ENCODE data around the gene STIMATE. TPM values are rescaled to one million over a fixed set of nuclear protein-coding genes. Genes with fewer than 3 reads are reported as not detected.

Gene STIMATE
- total and polyA plus RNA-seq, 2 experiments from 2014 or later: 11.2 to 23.6 TPM

GRCh38 chr3:52791366-52791765 lies 106.0 kb downstream of the STIMATE start:
- peaks cover 21% of the 10 kb centered on the region for H3K27me3 Mint-ChIP-seq (ENCODE audit: insufficient read depth, low read depth, poor library complexity)
- H3K27ac Mint-ChIP-seq: no peak overlapping the region

More at GRCh38 chr3:52791366-52791765, 106.0 kb downstream of the STIMATE start:
- Histone ChIP-seq H3F3A (replicated peaks; ENCODE audit: low read depth) (no peaks in the 10 kb centered on the region), H4K20me1 (replicated peaks; ENCODE audit: insufficient read depth) (no peaks in the 10 kb centered on the region), H3K36me3 (ENCODE audit: insufficient read depth) (no peaks in the 10 kb centered on the region), H3K79me2 (replicated peaks; ENCODE audit: insufficient read depth) (no peaks in the 10 kb centered on the region), H3K9me2 (ENCODE audit: insufficient read depth) (no peaks in the 10 kb centered on the region), H2AFZ (no peak overlapping the region), H3K4me1 (ENCODE audit: insufficient read depth) (no peaks in the 10 kb centered on the region), H3K27me3 (ENCODE audit: insufficient read depth) (no peaks in the 10 kb centered on the region), H3K27ac (ENCODE audit: low read depth) (no peak overlapping the region), H3K4me2 (no peak overlapping the region), H3K4me3 (no peak overlapping the region)
- ATAC-seq (no peak), DNase-seq (ENCODE audit: low spot score) (no peak)
- H3K4me1 Mint-ChIP-seq: no peaks in the 10 kb centered on the region; the same call in 2 of the 3 replicates
- no peaks in the 10 kb centered on the region for H3K9me3 Mint-ChIP-seq
- H3K4me3 Mint-ChIP-seq: no peak overlapping the region
- no peaks in the 10 kb centered on the region; the same call in 2 of the 3 replicates for H3K36me3 Mint-ChIP-seq (ENCODE audit: low read depth)
- TF ChIP-seq EZH2phosphoT487 (IDR thresholded peaks at IDR 0.05; ENCODE audit: unreplicated experiment) (no peak), NANOG (IDR thresholded peaks at IDR 0.05; ENCODE audit: borderline replicate concordance) (no peak), ZNF114 (CRISPR knock-in tag; IDR thresholded peaks at IDR 0.05) (no peak), REST (IDR thresholded peaks at IDR 0.05; ENCODE audit: unreplicated experiment) (no peak), STAT1 (IDR thresholded peaks at IDR 0.05; ENCODE audit: unreplicated experiment) (no peak), EZH2 (IDR thresholded peaks at IDR 0.05; ENCODE audit: low read depth, unreplicated experiment) (no peak), CREB1 (CRISPR knock-in tag; IDR thresholded peaks at IDR 0.05; ENCODE audit: low read depth) (no peak), JUNB (IDR thresholded peaks at IDR 0.05; ENCODE audit: unreplicated experiment) (no peak), ZNF331 (CRISPR knock-in tag; IDR thresholded peaks at IDR 0.05; ENCODE audit: low read depth) (no peak), POLR2AphosphoS5 (IDR thresholded peaks at IDR 0.05; ENCODE audit: low read depth) (no peak)
- TF ChIP-seq, protein P1, sequence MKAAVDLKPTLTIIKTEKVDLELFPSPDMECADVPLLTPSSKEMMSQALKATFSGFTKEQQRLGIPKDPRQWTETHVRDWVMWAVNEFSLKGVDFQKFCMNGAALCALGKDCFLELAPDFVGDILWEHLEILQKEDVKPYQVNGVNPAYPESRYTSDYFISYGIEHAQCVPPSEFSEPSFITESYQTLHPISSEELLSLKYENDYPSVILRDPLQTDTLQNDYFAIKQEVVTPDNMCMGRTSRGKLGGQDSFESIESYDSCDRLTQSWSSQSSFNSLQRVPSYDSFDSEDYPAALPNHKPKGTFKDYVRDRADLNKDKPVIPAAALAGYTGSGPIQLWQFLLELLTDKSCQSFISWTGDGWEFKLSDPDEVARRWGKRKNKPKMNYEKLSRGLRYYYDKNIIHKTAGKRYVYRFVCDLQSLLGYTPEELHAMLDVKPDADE (IDR thresholded peaks at IDR 0.05): no peak
- TF ChIP-seq, protein P2, sequence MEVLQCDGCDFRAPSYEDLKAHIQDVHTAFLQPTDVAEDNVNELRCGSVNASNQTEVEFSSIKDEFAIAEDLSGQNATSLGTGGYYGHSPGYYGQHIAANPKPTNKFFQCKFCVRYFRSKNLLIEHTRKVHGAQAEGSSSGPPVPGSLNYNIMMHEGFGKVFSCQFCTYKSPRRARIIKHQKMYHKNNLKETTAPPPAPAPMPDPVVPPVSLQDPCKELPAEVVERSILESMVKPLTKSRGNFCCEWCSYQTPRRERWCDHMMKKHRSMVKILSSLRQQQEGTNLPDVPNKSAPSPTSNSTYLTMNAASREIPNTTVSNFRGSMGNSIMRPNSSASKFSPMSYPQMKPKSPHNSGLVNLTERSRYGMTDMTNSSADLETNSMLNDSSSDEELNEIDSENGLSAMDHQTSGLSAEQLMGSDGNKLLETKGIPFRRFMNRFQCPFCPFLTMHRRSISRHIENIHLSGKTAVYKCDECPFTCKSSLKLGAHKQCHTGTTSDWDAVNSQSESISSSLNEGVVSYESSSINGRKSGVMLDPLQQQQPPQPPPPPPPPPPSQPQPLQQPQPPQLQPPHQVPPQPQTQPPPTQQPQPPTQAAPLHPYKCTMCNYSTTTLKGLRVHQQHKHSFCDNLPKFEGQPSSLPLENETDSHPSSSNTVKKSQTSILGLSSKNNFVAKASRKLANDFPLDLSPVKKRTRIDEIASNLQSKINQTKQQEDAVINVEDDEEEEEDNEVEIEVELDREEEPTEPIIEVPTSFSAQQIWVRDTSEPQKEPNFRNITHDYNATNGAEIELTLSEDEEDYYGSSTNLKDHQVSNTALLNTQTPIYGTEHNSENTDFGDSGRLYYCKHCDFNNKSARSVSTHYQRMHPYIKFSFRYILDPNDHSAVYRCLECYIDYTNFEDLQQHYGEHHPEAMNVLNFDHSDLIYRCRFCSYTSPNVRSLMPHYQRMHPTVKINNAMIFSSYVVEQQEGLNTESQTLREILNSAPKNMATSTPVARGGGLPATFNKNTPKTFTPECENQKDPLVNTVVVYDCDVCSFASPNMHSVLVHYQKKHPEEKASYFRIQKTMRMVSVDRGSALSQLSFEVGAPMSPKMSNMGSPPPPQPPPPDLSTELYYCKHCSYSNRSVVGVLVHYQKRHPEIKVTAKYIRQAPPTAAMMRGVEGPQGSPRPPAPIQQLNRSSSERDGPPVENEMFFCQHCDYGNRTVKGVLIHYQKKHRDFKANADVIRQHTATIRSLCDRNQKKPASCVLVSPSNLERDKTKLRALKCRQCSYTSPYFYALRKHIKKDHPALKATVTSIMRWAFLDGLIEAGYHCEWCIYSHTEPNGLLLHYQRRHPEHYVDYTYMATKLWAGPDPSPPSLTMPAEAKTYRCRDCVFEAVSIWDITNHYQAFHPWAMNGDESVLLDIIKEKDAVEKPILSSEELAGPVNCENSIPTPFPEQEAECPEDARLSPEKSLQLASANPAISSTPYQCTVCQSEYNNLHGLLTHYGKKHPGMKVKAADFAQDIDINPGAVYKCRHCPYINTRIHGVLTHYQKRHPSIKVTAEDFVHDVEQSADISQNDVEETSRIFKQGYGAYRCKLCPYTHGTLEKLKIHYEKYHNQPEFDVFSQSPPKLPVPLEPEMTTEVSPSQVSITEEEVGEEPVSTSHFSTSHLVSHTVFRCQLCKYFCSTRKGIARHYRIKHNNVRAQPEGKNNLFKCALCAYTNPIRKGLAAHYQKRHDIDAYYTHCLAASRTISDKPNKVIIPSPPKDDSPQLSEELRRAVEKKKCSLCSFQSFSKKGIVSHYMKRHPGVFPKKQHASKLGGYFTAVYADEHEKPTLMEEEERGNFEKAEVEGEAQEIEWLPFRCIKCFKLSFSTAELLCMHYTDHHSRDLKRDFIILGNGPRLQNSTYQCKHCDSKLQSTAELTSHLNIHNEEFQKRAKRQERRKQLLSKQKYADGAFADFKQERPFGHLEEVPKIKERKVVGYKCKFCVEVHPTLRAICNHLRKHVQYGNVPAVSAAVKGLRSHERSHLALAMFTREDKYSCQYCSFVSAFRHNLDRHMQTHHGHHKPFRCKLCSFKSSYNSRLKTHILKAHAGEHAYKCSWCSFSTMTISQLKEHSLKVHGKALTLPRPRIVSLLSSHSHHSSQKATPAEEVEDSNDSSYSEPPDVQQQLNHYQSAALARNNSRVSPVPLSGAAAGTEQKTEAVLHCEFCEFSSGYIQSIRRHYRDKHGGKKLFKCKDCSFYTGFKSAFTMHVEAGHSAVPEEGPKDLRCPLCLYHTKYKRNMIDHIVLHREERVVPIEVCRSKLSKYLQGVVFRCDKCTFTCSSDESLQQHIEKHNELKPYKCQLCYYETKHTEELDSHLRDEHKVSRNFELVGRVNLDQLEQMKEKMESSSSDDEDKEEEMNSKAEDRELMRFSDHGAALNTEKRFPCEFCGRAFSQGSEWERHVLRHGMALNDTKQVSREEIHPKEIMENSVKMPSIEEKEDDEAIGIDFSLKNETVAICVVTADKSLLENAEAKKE (CRISPR knock-in tag; IDR thresholded peaks at IDR 0.05): no peak
- TF ChIP-seq, protein P3, sequence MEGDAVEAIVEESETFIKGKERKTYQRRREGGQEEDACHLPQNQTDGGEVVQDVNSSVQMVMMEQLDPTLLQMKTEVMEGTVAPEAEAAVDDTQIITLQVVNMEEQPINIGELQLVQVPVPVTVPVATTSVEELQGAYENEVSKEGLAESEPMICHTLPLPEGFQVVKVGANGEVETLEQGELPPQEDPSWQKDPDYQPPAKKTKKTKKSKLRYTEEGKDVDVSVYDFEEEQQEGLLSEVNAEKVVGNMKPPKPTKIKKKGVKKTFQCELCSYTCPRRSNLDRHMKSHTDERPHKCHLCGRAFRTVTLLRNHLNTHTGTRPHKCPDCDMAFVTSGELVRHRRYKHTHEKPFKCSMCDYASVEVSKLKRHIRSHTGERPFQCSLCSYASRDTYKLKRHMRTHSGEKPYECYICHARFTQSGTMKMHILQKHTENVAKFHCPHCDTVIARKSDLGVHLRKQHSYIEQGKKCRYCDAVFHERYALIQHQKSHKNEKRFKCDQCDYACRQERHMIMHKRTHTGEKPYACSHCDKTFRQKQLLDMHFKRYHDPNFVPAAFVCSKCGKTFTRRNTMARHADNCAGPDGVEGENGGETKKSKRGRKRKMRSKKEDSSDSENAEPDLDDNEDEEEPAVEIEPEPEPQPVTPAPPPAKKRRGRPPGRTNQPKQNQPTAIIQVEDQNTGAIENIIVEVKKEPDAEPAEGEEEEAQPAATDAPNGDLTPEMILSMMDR (conservative IDR thresholded peaks at IDR 0.05; ENCODE audit: low read depth in 2 of 2): no peak

Data from GM23338 (cell line).